K562 (cell line): ENCODE data around the gene MATK. TPM values are rescaled to one million over a fixed set of nuclear protein-coding genes. Genes with fewer than 3 reads are reported as not detected.
A peak's percentile ranks its signal among the peaks of the same experiment; 100 is the strongest.

Source experiments
- BRCA1 ChIP-seq, 2 experiments: fragments of 450-650 bp in 1 of 2; sonication (generic) in 1 of 2; formaldehyde crosslinking in 1 of 2; IDR thresholded peaks; 2 replicates each; pipeline versions ENCODE4 v1.5.0 to v1.6.1; 2017 to 2020; ENCODE audit warnings: mild to moderate bottlenecking in 1 of 2, missing genetic modification reagents in 1 of 2
- CREB3L1 ChIP-seq: fragments of 450-650 bp; IDR thresholded peaks from 2 replicates; pipeline ENCODE4 v1.6.1; 2014; ENCODE audit warnings: low read depth, mild to moderate bottlenecking, moderate library complexity, borderline replicate concordance
- ELF4 ChIP-seq: fragments of 450-650 bp; formaldehyde crosslinking; IDR thresholded peaks from 2 replicates; pipeline ENCODE4 v1.4.0; 2022; ENCODE audit warnings: missing genetic modification characterization
- HNRNPH1 ChIP-seq: fragments of 200-400 bp; formaldehyde crosslinking; optimal IDR thresholded peaks from 2 replicates; pipeline ENCODE3; 2017; ENCODE audit warnings: low read depth, mild to moderate bottlenecking, low read length, moderate library complexity
- JUN ChIP-seq, 2 experiments: sonication (generic) in 1 of 2; formaldehyde crosslinking in 1 of 2; IDR thresholded peaks; 2 replicates each; pipeline versions ENCODE4 v1.6.1 to v1.8.0; 2012 to 2022; ENCODE audit warnings: borderline replicate concordance in 2 of 2, mild to moderate bottlenecking in 2 of 2, improper control_type of control experiment in 1 of 2, low read depth in 1 of 2, low read length in 1 of 2, missing genetic modification reagents in 1 of 2
- RBFOX2 ChIP-seq: fragments of 200-400 bp; formaldehyde crosslinking; IDR thresholded peaks from 2 replicates; pipeline ENCODE4 v1.6.1; 2017; ENCODE audit warnings: low read depth, mild to moderate bottlenecking, low read length, moderate library complexity
- SMARCA5 ChIP-seq: fragments of 450-650 bp; IDR thresholded peaks from 2 replicates; pipeline ENCODE4 v1.6.1; 2016
- ZBTB5 ChIP-seq: fragments of 450-650 bp; IDR thresholded peaks from 2 replicates; pipeline ENCODE4 v1.6.1; 2017; ENCODE audit warnings: antibody characterized with exemption
- ZNF184 ChIP-seq: sonication (generic); formaldehyde crosslinking; IDR thresholded peaks from 2 replicates; pipeline ENCODE4 v1.5.0; 2020; ENCODE audit warnings: missing genetic modification reagents
- ZNF707 ChIP-seq: fragments of 250-450 bp; sonication (Bioruptor Pico); conservative IDR thresholded peaks from 2 replicates; pipeline ENCODE4 v1.8.0; 2022; ENCODE audit warnings: inconsistent platforms, mild to moderate bottlenecking, moderate library complexity
- polyA plus RNA-seq, 8 experiments: library from polyadenylated mRNA; depleted of rRNA in 4 of 8; stranded (reverse) in 5 of 8; unstranded in 3 of 8; fragments of >200 nt; fragmentation: Nextera tagmentation in 2 of 8; fragmentation: Illumina TruSeq in 1 of 8; extraction: Ambion mirVana in 2 of 8; extraction: Trizol in 1 of 8; gene quantifications; 2 replicates each; pipeline versions ENCODE4 v1.2.1 to v1.2.3, GENCODE V29; 2011 to 2014; ENCODE audit warnings: inconsistent platforms in 1 of 8, missing spikeins in 1 of 8
- total RNA-seq, 7 experiments: library from RNA; depleted of rRNA in 6 of 7; stranded (reverse); fragments of >200 nt in 6 of 7; fragmentation: Illumina TruSeq in 2 of 7; extraction: Trizol in 2 of 7; gene quantifications; 2 replicates each; pipeline versions ENCODE4 v1.2.1 to v1.2.3, GENCODE V29; 2011 to 2021; ENCODE audit warnings: low replicate concordance in 1 of 7
- TF ChIP-seq, protein P1 (sequence below): IDR thresholded peaks from 2 replicates; pipeline ENCODE4 v1.6.1; 2016; ENCODE audit warnings: missing genetic modification characterization, missing compliant biosample characterization

MATK gene
- total and polyA plus RNA-seq, 9 of the 15 experiments (the other 6 are each of a cell fraction or from before 2014, with no cell fraction given) = 0.08 to 41.5 (median 21.4) TPM

DNA sequence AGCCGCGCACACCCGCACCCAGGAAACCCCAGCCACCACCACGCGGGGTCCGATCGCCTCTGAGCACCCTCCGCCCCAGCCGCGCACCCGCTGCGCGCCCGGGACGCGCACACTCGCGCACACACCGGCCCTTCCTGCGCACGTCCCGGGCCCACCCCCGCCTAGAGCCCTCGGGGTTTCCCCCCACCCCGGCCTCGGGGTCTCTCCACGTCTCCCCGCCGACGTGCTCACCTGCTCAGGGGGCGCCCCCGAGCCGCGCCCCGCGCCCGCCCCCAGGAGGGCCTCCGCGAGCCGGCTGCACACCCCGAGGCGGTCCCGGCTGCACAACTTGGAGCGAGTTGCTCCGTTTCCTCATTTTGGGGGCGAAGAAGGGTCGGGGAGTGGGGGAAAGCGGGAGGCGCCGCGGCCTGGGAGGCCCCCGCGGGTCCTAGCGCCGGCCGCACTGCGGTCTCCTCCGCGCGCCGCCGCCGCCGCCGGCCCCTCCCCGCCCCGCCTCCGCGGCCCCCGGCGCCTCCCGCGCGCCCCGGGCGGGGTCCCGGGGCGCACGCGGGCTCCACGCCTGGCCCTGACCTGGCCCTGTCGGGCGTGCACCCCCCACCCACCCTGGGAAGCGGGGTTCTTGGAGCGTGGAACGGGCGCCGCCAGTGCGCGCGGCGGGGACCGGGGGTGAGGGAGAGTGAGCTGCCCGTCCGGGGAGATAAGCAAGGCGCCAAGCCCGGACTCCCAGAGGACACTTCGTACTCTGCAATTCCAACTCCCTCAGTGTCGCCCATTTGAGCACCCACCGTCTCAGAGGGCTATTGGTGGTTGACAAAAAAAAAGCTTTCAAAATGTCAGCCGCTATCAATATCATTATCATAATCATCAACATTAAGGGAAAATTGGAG lies at the start of gene MATK (continued):
- no peak for TF ChIP-seq ZNF707 (CRISPR knock-in tag)
- no peak for TF ChIP-seq ZNF184 (CRISPR knock-in tag)
- no peak for TF ChIP-seq JUN (IDR thresholded peaks at IDR 0.05; ENCODE audit: borderline replicate concordance, low read depth, low read length)
- no peak for TF ChIP-seq JUN (CRISPR knock-in tag; IDR thresholded peaks at IDR 0.05; ENCODE audit: borderline replicate concordance)
- no peak for TF ChIP-seq HNRNPH1
- no peak for TF ChIP-seq ZBTB5
- TF ChIP-seq RBFOX2 = peak; percentile 59
- TF ChIP-seq BRCA1 (IDR thresholded peaks at IDR 0.05) = no peak
- TF ChIP-seq BRCA1 (CRISPR knock-in tag; IDR thresholded peaks at IDR 0.05) = no peak
- TF ChIP-seq, protein P1, sequence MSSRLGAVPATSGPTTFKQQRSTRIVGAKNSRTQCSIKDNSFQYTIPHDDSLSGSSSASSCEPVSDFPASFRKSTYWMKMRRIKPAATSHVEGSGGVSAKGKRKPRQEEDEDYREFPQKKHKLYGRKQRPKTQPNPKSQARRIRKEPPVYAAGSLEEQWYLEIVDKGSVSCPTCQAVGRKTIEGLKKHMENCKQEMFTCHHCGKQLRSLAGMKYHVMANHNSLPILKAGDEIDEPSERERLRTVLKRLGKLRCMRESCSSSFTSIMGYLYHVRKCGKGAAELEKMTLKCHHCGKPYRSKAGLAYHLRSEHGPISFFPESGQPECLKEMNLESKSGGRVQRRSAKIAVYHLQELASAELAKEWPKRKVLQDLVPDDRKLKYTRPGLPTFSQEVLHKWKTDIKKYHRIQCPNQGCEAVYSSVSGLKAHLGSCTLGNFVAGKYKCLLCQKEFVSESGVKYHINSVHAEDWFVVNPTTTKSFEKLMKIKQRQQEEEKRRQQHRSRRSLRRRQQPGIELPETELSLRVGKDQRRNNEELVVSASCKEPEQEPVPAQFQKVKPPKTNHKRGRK (tag) = no peak
- no peak for TF ChIP-seq SMARCA5
- no peak for TF ChIP-seq ELF4 (CRISPR knock-in tag)
- TF ChIP-seq CREB3L1 = no peak
- TF ChIP-seq, all 486 proteins: peak for 33
